NB4 (cell line): Measurements from ENCODE around the gene ADAMTS6.

ENCODE experiments used
- DNase-seq: peaks from one replicate; pipeline ENCODE4 v3.0.0; 2010; ENCODE audit warnings: low read depth
- H3K4me3 ChIP-seq: one replicate; pipeline ENCODE4 v1.5.1; 2011; ENCODE audit warnings: mild to moderate bottlenecking, low read depth, low read length, moderate library complexity
- MYC ChIP-seq: IDR thresholded peaks from 2 replicates; pipeline ENCODE4 v1.6.1; 2011; ENCODE audit warnings: low read depth, low read length
- POLR2A ChIP-seq: IDR thresholded peaks from 2 replicates; pipeline ENCODE4 v1.6.1; 2011; ENCODE audit warnings: mild to moderate bottlenecking; ENCODE audit not compliant: insufficient read length; ENCODE audit errors: extremely low read depth
- TF ChIP-seq, protein P1 (sequence below): IDR thresholded peaks from 2 replicates; pipeline ENCODE4 v1.6.1; 2011; ENCODE audit warnings: low read depth, low read length
- TF ChIP-seq, protein P2 (sequence below): IDR thresholded peaks from one replicate; pipeline ENCODE4 v1.5.1; 2012; ENCODE audit warnings: low read depth, low read length

Gene ADAMTS6

DNA sequence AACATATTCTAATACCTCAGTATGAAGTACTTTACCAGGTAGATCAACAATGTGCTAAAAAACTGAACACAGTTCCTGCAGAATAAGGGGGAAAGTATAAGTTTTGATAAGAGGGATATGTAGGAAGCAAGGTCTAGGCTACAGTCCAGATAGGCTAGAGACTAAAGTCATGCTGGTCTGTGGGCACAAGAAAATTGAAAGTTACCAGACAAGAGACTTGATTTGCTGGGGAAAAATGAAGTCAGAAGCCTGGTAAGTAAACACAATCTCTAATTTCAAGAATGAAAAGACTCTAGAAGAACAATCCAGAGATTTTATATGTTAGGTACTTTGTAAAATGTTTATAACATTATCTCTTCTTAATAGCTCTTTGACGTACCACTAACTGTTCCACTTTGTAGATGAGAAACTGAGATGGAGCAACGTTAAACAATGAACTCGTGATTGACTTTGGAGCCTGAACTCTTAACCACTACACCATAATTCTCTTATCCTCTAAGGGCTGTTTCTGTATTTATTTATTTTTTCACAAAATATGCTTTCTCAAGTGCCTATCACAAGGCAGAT lies 19.5 kb downstream of the ADAMTS6 start:
- DNase-seq = no peak
- TF ChIP-seq, protein P1, sequence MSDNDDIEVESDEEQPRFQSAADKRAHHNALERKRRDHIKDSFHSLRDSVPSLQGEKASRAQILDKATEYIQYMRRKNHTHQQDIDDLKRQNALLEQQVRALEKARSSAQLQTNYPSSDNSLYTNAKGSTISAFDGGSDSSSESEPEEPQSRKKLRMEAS = no peak
- no peak for TF ChIP-seq MYC
- TF ChIP-seq, protein P2, sequence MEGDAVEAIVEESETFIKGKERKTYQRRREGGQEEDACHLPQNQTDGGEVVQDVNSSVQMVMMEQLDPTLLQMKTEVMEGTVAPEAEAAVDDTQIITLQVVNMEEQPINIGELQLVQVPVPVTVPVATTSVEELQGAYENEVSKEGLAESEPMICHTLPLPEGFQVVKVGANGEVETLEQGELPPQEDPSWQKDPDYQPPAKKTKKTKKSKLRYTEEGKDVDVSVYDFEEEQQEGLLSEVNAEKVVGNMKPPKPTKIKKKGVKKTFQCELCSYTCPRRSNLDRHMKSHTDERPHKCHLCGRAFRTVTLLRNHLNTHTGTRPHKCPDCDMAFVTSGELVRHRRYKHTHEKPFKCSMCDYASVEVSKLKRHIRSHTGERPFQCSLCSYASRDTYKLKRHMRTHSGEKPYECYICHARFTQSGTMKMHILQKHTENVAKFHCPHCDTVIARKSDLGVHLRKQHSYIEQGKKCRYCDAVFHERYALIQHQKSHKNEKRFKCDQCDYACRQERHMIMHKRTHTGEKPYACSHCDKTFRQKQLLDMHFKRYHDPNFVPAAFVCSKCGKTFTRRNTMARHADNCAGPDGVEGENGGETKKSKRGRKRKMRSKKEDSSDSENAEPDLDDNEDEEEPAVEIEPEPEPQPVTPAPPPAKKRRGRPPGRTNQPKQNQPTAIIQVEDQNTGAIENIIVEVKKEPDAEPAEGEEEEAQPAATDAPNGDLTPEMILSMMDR = no peak
- TF ChIP-seq POLR2A = no peak
- H3K4me3 ChIP-seq = no peak overlapping the region

DNA sequence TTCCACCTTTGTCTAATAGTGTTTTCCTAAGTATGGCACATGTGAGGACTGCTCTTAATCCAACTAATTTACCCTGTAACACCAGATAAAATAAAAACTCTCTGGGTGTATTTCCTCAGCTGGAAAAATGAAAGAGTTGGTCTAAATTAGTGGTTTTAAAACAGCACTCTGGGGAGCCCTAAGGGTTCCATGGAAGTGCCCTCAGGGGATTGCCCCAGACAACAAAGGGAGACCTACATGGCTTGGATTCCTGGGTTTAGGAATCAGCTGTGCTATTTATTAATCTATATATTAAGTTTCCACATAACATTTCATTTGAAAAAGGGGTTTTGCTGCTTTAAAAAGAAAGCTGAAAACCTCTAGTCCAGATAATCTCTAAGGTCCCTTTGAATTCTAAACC lies 20.2 kb downstream of the ADAMTS6 start:
- TF ChIP-seq, protein P1 = no peak
- TF ChIP-seq POLR2A (no peak), MYC (no peak)
- TF ChIP-seq, protein P2 = no peak
- H3K4me3 ChIP-seq = no peak overlapping the region
- no peak for DNase-seq

DNA sequence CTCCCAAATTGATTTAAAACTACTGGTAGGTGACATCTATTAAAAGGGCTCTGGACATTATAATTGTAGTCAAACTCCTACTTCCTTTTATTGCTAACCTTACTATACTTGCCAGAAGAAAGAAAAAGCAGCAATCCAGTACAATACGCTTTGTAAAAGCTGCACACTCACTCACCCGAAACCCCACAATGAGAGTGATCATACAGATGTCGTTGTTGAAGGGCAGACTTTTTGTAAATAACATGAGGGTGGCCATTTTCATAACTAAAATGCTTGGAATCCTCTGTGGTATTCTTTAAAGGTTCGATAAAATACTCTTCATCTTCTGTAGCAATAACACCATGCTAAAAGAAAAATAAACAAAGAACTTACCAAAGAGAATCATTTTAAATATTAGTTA lies 21.7 kb downstream of the ADAMTS6 start:
- TF ChIP-seq, protein P2 = no peak
- TF ChIP-seq, protein P1 = no peak
- TF ChIP-seq MYC (no peak), POLR2A (no peak)
- no peak overlapping the region for H3K4me3 ChIP-seq
- DNase-seq = no peak

DNA sequence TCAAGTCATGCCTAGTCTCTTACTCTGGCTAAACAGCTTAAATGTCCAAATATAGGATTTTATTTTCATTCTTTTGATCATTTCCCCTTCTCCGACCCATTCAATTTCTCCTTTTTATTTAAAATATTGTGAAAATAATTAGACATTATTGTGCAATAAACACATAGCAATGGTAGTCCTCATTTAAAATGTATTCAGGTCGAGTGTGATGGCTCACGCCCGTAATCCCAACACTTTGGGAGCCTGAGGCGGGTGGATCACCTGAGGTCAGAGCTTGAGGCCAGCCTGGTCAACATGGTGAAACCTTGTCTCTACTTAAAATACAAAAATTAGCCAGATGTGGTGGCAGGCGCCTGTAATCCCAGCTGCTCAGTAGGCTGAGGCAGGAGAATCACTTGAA lies 26.7 kb downstream of the ADAMTS6 start:
- H3K4me3 ChIP-seq = no peak overlapping the region
- no peak for DNase-seq
- TF ChIP-seq POLR2A (no peak), MYC (no peak)
- TF ChIP-seq, protein P1 = no peak
- TF ChIP-seq, protein P2 = no peak

DNA sequence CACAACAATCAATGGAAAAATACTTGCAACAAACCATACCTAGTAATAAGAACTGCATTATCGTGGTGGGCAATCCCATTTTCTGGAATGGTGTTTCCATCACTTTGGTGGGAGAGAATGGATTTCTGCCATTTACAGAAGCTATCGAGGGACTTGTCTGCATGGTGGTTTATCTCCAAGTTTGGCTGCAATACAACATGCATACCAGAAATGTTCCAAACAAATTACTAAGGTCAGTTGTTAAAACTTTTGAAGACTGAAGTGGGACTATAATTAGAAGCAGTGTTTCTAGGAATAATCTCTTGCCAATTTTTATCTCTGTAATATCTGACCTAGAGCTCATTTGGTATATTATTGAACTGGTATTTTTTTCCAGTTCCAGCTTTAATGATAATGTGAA lies 30.3 kb downstream of the ADAMTS6 start:
- TF ChIP-seq, protein P2 = no peak
- no peak for TF ChIP-seq MYC
- TF ChIP-seq POLR2A = no peak
- TF ChIP-seq, protein P1 = no peak
- no peak overlapping the region for H3K4me3 ChIP-seq
- DNase-seq = no peak
